ENCODE measurements around the gene MAST4. TPM values are rescaled to one million over a fixed set of nuclear protein-coding genes. Genes with fewer than 3 reads are reported as not detected.

MAST4 gene
- total RNA-seq, 1 donor from 2014 or later: 45.2 TPM

DNA sequence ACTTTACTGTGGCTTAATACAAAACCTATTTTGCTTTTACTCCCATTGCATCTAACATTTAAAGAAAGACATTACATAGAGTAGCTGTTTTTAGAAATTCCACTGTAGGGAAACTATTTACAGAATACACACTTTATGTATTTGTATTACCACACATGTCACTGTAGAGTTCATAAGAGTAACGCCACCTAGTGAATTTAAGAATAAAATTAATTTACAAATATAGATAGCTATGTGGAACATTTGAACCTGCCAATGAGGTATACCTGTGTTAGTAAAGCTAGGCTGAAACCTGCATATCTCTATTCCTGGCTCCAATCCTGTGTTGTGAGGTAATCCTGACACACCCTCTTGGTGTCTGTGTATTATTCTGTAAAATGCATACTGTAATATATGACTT lies 234.4 kb downstream of the MAST4 start:
- no peak for DNase-seq (ENCODE audit: low spot score)

- no peak for DNase-seq (ENCODE audit: low spot score)
These were observed 243.5 kb downstream of the MAST4 start for GRCh38 chr5:66839636-66840185.

DNA sequence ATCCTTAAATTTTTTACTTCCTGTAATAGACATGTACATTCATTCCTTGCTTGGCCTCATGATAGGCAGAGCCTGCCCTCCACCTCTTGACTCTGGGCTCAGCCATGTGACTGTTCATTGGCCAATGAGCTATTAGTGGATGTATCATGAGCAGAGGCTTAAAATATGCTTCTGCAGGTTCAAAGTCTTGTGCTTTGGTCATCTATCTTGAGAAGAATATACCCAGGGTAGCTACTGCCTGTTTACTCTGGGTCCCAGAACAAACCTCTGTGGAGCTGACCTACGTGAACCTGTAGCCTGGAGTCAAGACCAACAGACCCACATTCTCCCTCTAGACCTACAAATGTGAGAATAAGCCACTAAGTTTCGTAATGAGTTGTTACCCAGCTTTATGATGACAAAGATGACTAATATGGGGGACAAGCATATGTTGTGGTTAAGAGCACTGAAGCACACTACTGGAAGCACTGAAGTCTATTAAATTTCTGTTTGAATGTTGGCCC lies 244.4 kb downstream of the MAST4 start:
- DNase-seq (ENCODE audit: low spot score): no peak

DNA sequence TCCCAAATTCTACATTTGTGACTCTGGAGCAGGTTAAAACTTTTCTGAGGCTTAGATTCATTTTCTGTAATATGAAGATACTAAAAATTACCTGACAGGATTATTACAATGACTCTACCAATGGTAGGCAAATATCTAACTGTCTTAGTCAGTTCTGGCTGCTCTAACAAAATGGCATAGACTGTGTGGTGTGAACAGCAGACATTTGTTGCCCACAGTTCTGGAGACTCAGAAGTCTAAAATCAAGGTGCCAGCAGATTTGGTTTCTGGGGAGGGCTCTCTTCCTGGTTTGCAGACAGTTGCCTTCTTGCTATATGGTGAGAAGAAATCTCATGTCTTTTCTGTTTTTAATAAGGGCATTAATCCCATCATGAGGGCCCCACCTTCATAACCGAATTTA lies 245.1 kb downstream of the MAST4 start:
- no peak for DNase-seq (ENCODE audit: low spot score)

- DNase-seq (ENCODE audit: low spot score): no peak
These were observed 246.3 kb downstream of the MAST4 start for GRCh38 chr5:66842540-66842939.

- DNase-seq (ENCODE audit: low spot score): no peak
These were observed 246.9 kb downstream of the MAST4 start for GRCh38 chr5:66843065-66843464.

GRCh38 chr5:66848749-66849641 lies 252.8 kb downstream of the MAST4 start:
- no peak for DNase-seq (ENCODE audit: low spot score)

GRCh38 chr5:66849803-66850202 lies 253.6 kb downstream of the MAST4 start:
- no peak for DNase-seq (ENCODE audit: low spot score)

DNA sequence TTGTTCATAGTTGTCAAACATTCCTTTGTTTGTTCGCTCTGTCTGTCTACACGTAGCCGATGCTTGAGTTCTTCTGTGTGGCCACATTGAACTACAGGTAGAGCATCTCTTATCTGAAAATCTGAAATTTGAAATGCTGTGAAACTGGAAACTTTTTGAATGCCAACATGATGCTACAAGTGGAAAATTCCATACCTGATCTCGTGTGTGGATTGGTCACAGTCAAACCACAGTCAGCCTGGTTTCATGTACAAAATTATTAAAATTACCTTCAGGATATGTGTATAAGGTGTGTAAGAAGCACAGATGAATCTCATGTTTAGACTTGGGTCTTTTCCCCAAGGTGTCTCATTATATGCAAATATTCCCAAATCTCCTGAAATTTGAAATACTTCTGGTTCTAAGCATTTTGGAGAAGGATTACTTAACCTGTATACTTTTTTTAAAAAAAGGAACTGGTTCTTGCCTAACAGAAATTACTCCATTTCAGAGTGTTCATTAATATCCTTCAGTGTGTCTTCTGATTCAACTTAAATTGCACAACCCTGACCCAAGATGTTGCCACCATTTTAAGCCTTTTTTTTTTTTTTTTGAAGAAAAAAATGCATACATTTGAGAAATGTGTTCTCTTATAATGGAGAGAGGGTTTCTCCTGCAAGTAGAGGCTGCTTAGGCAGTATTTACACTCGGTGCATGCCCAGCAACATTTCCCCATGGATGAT lies 254.3 kb downstream of the MAST4 start:
- DNase-seq (ENCODE audit: low spot score): no peak

DNA sequence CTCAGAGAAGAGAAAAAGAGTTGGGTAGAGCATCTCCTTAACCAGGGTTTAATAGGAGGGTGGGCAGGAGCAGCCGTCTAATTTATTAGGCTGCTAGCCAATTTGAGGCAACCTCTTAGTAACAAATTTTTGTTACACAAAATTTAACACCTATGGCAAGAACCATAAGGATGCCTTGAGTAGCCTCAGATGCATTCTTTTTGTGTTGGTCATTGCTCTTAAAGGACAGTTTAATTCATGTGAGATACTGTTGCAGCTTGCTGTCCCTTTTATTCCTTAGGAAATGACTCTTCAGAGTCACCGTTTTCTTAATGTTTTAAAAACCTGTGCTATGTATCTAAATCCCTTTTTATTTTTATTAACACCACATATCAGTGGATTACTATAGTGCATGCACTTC lies 255.1 kb downstream of the MAST4 start:
- DNase-seq (ENCODE audit: low spot score): no peak

DNA sequence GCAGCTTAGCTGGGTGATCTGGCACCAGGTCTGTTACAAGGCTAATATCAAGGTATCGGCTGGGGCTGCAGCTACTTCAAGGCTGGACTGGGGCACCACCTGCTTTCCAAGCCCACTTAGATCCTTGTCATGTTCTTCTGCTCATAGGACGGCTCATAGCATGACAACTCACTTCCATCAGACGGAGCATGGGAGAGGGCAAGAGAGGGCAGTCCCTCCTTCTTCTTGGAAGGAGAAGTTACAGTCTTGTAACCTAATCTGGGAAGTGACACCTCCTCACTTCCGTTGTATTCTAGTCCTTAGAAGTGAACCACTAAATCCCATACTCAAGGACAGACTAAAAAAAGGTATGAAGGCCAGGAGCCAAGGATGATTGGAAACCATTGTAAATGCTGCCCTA lies 258.2 kb downstream of the MAST4 start:
- no peak for DNase-seq (ENCODE audit: low spot score)

GRCh38 chr5:66856041-66856805 lies 260.0 kb downstream of the MAST4 start:
- no peak for DNase-seq (ENCODE audit: low spot score)

DNA sequence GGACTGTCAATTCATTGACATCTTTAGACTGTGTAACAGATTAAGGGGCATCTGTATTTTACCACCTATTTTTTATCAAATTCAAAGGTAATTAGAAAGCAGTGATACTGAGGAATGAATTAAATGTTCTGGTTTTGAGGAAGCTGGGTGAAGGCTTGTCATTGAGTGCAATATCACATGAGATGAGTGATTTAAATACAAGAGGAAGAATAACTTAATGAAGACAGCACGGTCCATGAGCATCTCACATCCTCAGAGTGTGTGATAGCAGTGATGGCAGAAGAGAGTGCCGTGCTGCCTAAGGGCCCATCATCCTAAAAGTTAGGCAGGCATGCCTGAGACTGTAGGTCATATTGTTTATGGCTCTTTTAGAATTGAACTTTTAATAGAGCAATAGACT lies 263.3 kb downstream of the MAST4 start:
- no peak for DNase-seq (ENCODE audit: low spot score)

GRCh38 chr5:66860199-66860975 lies 264.2 kb downstream of the MAST4 start:
- no peak for DNase-seq (ENCODE audit: low spot score)

- no peak for DNase-seq (ENCODE audit: low spot score)
These were observed 265.2 kb downstream of the MAST4 start for GRCh38 chr5:66861402-66861801.

- DNase-seq (ENCODE audit: low spot score): no peak
These were observed 265.8 kb downstream of the MAST4 start for GRCh38 chr5:66862020-66862419.

DNA sequence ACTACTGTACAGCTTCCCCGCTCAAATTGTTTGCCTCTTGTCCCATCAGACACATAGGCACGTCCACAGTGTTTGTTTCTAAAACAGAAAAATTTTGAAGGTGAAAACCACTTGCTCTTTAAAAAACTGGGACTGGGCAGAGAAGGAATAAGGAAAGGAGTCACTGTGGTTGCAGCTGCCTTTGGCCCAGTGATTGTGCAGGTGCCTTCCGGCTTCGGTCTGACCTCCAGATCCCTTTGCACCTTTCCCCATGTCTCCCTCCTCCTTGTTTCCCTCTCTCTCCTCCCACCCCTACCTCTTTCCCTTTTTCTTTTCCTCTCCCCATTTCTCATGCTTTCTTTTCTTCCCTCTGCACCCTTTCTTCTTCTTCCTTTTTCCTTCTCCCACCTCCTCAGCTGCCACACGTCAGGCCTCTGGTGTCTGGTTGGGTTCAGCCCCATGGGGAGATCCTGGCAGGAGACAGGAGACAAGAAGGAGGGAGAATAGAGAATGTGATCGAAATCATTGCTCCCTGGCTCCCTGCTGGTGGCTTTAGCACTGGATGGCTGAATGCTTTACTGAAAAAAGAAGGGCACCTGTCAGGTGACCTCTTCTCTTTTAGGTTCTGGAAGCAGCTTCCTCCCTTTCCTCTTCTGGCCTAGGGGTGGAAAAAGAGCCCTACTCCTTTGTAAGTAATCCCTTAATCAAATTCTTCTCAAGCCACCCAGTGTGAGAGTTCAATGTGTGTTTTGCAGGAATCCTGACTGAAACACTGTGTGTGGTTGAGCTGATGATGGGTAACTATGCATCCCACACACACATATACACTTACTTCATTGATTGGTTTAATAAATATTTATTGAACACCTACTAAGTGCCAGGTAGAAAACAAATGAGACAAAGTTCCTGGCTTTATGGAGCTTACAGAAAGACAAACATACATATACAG lies 267.3 kb downstream of the MAST4 start:
- no peak for DNase-seq (ENCODE audit: low spot score)

- no peak for DNase-seq (ENCODE audit: low spot score)
These were observed 268.2 kb downstream of the MAST4 start for GRCh38 chr5:66864240-66864884.

All from mesenteric fat pad (tissue), 1 donor.